GM12864 (cell line): ENCODE data around the gene HSD17B8.

Experiments used
- DNase-seq: peaks from one replicate; pipeline ENCODE4 v3.0.0-alpha.2; 2011; ENCODE audit warnings: low read depth
- H3K4me3 ChIP-seq: 2 replicates; pipeline ENCODE4 v1.5.1; 2011; ENCODE audit warnings: mild to moderate bottlenecking, low read depth, low read length, control low read depth
- CTCF ChIP-seq: IDR thresholded peaks from 2 replicates; pipeline ENCODE4 v1.5.1; 2011; ENCODE audit warnings: low read depth, mild to moderate bottlenecking, moderate library complexity, low read length, control low read depth, inconsistent platforms; ENCODE audit errors: missing control alignments

The HSD17B8 gene

GRCh38 chr6:33177552-33178446, 26.7 kb upstream of the HSD17B8 start:
- DNase-seq = no peak
- no peak for TF ChIP-seq CTCF
- H3K4me3 ChIP-seq = no peak overlapping the region

- TF ChIP-seq CTCF = no peak
- no peak for DNase-seq
- no peak overlapping the region for H3K4me3 ChIP-seq
Observed at GRCh38 chr6:33178755-33179475, 25.5 kb upstream of the HSD17B8 start.

GRCh38 chr6:33181141-33181540, 23.3 kb upstream of the HSD17B8 start:
- H3K4me3 ChIP-seq = no peak overlapping the region
- DNase-seq = no peak
- no peak for TF ChIP-seq CTCF

GRCh38 chr6:33183071-33183683, 21.3 kb upstream of the HSD17B8 start:
- TF ChIP-seq CTCF = no peak
- no peak overlapping the region for H3K4me3 ChIP-seq
- DNase-seq = no peak

GRCh38 chr6:33185190-33185589, 19.3 kb upstream of the HSD17B8 start:
- no peak for TF ChIP-seq CTCF
- DNase-seq = no peak
- no peak overlapping the region for H3K4me3 ChIP-seq

- no peak for DNase-seq
- no peak for TF ChIP-seq CTCF
- no peak overlapping the region for H3K4me3 ChIP-seq
Observed at GRCh38 chr6:33185654-33186187, 18.7 kb upstream of the HSD17B8 start.
